RCC 7860 (cell line): Measurements from ENCODE around the gene TEX101.

Experiments used
- DNase-seq: peaks from one replicate; pipeline ENCODE4 v3.0.0-alpha.2; 2015; ENCODE audit warnings: low spot score
- FAIRE-seq: peaks from 2 replicates; lab custom pipeline; 2012; peaks lifted over from hg19 to GRCh38; lab: Jason Lieb, UNC

TEX101 gene

GRCh38 chr19:43445426-43445825, 30.7 kb downstream of the TEX101 start:
- DNase-seq (no peak), FAIRE-seq (no peak)

- no peak for FAIRE-seq
- peak; percentile 50 for DNase-seq
Measured at GRCh38 chr19:43446746-43447489, 32.2 kb downstream of the TEX101 start.

- FAIRE-seq, result no peak
Measured at GRCh38 chr19:43447655-43448054, 33.0 kb downstream of the TEX101 start.

GRCh38 chr19:43450545-43450997, 35.9 kb downstream of the TEX101 start:
- peak; percentile 39 for DNase-seq

More at GRCh38 chr19:43447655-43448054, 33.0 kb downstream of the TEX101 start:
- DNase-seq, result no peak

GRCh38 chr19:43452582-43452981, 37.9 kb downstream of the TEX101 start:
- DNase-seq, result no peak
- no peak for FAIRE-seq

More at GRCh38 chr19:43450545-43450997, 35.9 kb downstream of the TEX101 start:
- FAIRE-seq, result peak; percentile 29

- FAIRE-seq (no peak), DNase-seq (no peak)
Measured at GRCh38 chr19:43454031-43454430, 39.3 kb downstream of the TEX101 start.

- FAIRE-seq (no peak), DNase-seq (no peak)
Measured at GRCh38 chr19:43455321-43456113, 40.8 kb downstream of the TEX101 start.

- FAIRE-seq (no peak), DNase-seq (no peak)
Measured at GRCh38 chr19:43457809-43458208, 43.1 kb downstream of the TEX101 start.

GRCh38 chr19:43460362-43461016, 45.8 kb downstream of the TEX101 start:
- DNase-seq, result no peak
- FAIRE-seq, result no peak

GRCh38 chr19:43461303-43461702, 46.6 kb downstream of the TEX101 start:
- no peak for DNase-seq

GRCh38 chr19:43462383-43462782, 47.7 kb downstream of the TEX101 start:
- FAIRE-seq (no peak), DNase-seq (no peak)

More at GRCh38 chr19:43461303-43461702, 46.6 kb downstream of the TEX101 start:
- no peak for FAIRE-seq

GRCh38 chr19:43462785-43463380, 48.2 kb downstream of the TEX101 start:
- DNase-seq, result no peak
- FAIRE-seq, result no peak

- no peak for DNase-seq
- no peak for FAIRE-seq
Measured at GRCh38 chr19:43463381-43464133, 48.9 kb downstream of the TEX101 start.

- no peak for FAIRE-seq
Measured at GRCh38 chr19:43464134-43464775, 49.6 kb downstream of the TEX101 start.

GRCh38 chr19:43465468-43466120, 50.9 kb downstream of the TEX101 start, which contains the start of gene LYPD3:
LYPD3 (minus strand) TSS chr19:43465608; CDS start chr19:43465571, 37 bp downstream.
- FAIRE-seq (no peak), DNase-seq (no peak)

More at GRCh38 chr19:43464134-43464775, 49.6 kb downstream of the TEX101 start:
- no peak for DNase-seq

GRCh38 chr19:43466793-43467192, 52.1 kb downstream of the TEX101 start:
- no peak for FAIRE-seq
- no peak for DNase-seq

- no peak for FAIRE-seq
Measured at GRCh38 chr19:43467276-43467675, 52.6 kb downstream of the TEX101 start.

GRCh38 chr19:43467730-43468129, 53.0 kb downstream of the TEX101 start:
- DNase-seq (no peak), FAIRE-seq (no peak)

More at GRCh38 chr19:43467276-43467675, 52.6 kb downstream of the TEX101 start:
- no peak for DNase-seq
